ENCODE results near the gene SFXN5.

The SFXN5 gene

DNA sequence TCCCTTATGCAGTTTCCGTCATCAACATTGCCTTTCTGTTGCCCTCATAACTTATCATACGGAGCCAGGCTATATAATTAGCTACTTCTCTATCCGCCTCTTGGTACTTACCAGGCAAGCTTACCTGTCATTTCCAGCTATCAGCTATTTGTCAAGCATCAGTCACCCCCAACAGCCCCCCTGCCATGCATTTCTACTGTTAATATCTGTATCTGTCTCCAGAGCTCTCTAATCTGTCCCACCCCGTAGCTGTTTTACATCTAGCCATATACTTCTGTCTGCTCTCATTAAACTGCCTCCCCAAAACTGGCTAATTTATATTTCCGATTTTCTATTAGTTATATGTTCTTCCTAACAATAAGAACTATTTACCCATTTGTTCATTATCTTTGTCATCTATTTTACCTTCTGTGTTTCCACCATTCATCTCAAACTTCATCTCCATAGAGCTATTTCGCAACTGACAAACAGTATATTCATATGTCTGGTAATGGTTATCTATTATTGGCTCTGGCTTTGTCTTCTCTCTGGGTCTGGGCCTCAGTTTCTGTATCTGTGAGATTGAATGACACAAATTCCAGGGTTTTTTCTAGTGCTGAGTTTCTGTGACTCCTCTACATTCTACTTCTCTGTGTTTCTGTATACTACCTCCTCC is 144.6 kb downstream of the SFXN5 start:
- no peaks in the 10 kb centered on the region for H3K9me3 ChIP-seq (ENCODE audit: control insufficient read depth, insufficient read depth, low read depth, low read length)
- no peaks in the 10 kb centered on the region for H3K36me3 ChIP-seq (ENCODE audit: control insufficient read depth in 2 of 2, insufficient read depth in 1 of 2, low read length in 2 of 2)
- no peak overlapping the region for H3K4me3 ChIP-seq (ENCODE audit: low read depth, low read length)
- CTCF ChIA-PET: interaction anchor here (0.6 to 3.8 kb wide), 7 partner anchors 9 to 49 kb away, joined by 3 to 17 read pairs (median 5); partner anchors contain the start of gene SPR
- H3K4me1 ChIP-seq (ENCODE audit: control insufficient read depth, insufficient read depth, low read length): no peaks in the 10 kb centered on the region
- POLR2A ChIA-PET: no interaction called here
- TF ChIP-seq ZNF324 (tag by site-specific recombination; IDR thresholded peaks at IDR 0.05) (no peak), ZNF658 (tag by site-specific recombination; IDR thresholded peaks at IDR 0.05) (no peak), ZNF140 (tag by site-specific recombination; IDR thresholded peaks at IDR 0.05) (no peak), ZNF561 (tag by site-specific recombination; IDR thresholded peaks at IDR 0.05; ENCODE audit: borderline replicate concordance) (no peak), YY1 (tag by site-specific recombination; IDR thresholded peaks at IDR 0.05) (no peak), KLF16 (tag by site-specific recombination; IDR thresholded peaks at IDR 0.05) (no peak), GFI1B (tag by site-specific recombination; IDR thresholded peaks at IDR 0.05) (no peak), ZNF48 (tag by site-specific recombination; IDR thresholded peaks at IDR 0.05) (no peak), ZBTB20 (tag by site-specific recombination; IDR thresholded peaks at IDR 0.05) (no peak), MEIS1 (CRISPR knock-in tag; IDR thresholded peaks at IDR 0.05; ENCODE audit: borderline replicate concordance) (no peak), IKZF3 (tag by site-specific recombination; IDR thresholded peaks at IDR 0.05) (no peak), PRDM2 (tag by site-specific recombination; IDR thresholded peaks at IDR 0.05; ENCODE audit: borderline replicate concordance) (no peak), ZFP3 (tag by site-specific recombination; IDR thresholded peaks at IDR 0.05; ENCODE audit: low read depth) (no peak), ZNF341 (tag by site-specific recombination; IDR thresholded peaks at IDR 0.05; ENCODE audit: low read depth) (no peak), ZNF155 (tag by site-specific recombination; IDR thresholded peaks at IDR 0.05) (no peak), ZNF221 (tag by site-specific recombination; IDR thresholded peaks at IDR 0.05; ENCODE audit: borderline replicate concordance) (no peak), ZNF10 (tag by site-specific recombination; IDR thresholded peaks at IDR 0.05) (no peak), ZBTB7A (tag by site-specific recombination; IDR thresholded peaks at IDR 0.05; ENCODE audit: low read depth) (no peak), ZNF157 (tag by site-specific recombination; IDR thresholded peaks at IDR 0.05) (no peak)
- TF ChIP-seq, protein P1, sequence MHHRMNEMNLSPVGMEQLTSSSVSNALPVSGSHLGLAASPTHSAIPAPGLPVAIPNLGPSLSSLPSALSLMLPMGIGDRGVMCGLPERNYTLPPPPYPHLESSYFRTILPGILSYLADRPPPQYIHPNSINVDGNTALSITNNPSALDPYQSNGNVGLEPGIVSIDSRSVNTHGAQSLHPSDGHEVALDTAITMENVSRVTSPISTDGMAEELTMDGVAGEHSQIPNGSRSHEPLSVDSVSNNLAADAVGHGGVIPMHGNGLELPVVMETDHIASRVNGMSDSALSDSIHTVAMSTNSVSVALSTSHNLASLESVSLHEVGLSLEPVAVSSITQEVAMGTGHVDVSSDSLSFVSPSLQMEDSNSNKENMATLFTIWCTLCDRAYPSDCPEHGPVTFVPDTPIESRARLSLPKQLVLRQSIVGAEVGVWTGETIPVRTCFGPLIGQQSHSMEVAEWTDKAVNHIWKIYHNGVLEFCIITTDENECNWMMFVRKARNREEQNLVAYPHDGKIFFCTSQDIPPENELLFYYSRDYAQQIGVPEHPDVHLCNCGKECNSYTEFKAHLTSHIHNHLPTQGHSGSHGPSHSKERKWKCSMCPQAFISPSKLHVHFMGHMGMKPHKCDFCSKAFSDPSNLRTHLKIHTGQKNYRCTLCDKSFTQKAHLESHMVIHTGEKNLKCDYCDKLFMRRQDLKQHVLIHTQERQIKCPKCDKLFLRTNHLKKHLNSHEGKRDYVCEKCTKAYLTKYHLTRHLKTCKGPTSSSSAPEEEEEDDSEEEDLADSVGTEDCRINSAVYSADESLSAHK (tag by site-specific recombination; IDR thresholded peaks at IDR 0.05): no peak
- H3K27ac ChIP-seq (ENCODE audit: extremely low read depth, low read depth, low read length): no peak overlapping the region

Data from HEK293 (cell line).